ENCODE results near the gene LIN7C. TPM values are rescaled to one million over a fixed set of nuclear protein-coding genes. Genes with fewer than 3 reads are reported as not detected.
A peak's percentile ranks its signal among the peaks of the same experiment; 100 is the strongest.

LIN7C gene
- polyA plus RNA-seq, 2 of the 4 experiments (the other 2 are of a cell fraction) = 10.1 to 31.0 TPM

DNA sequence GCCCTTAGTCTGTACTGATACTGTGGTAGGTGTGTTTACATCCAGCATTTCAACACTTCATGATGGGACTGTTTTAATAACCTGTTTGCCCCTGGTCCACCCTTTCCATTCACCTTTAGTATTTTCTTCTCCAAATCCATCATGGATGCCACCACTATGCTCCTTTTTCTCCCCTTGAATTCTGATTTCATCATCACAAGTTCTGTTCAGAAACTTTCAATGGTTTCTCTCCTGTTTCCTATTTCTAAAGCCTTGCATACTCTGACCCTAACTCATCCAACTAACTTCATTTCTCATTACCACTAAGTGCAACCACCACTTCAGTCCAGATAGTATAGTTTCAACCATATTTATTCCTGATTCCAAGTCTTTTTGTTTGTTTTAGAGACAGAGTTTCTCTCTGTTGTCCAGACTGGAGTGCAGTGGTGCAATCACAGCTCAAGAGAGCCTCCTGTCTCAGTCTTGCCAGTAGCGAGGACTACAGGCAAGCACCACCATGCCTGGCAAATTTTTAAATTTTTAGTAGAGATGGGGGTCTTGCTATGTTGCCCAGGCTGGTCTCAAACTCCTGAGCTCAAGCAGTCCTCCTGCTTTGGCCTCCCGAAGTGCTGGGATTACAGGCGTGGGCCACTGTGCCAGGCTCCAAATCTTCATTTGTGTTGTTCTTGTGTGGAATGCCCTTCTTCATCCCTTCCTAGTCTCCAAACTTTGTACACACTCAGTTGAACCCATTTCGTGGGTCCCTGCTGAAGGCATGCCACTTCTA is 1.2 kb upstream of the LIN7C start:
- no peak for FAIRE-seq
- POLR2A ChIA-PET = no interaction called here
- CTCF ChIA-PET = interaction anchor here (1.1 kb wide), 1 partner anchor 12 kb away, joined by 3 read pairs; no protein-coding TSS in a partner anchor
- peaks cover 16% of the 10 kb centered on the region for H3K4me1 ChIP-seq
- no peak for ATAC-seq
- H3K4me2 ChIP-seq = peak overlapping the region; percentile 85
- H3K27ac ChIP-seq = peak overlapping the region; percentile 92; a peak in 5 of 6 replicates
- no peak for TF ChIP-seq RCOR1 (IDR thresholded peaks at IDR 0.05; ENCODE audit: low read depth, low read length)
- TF ChIP-seq, protein P1, sequence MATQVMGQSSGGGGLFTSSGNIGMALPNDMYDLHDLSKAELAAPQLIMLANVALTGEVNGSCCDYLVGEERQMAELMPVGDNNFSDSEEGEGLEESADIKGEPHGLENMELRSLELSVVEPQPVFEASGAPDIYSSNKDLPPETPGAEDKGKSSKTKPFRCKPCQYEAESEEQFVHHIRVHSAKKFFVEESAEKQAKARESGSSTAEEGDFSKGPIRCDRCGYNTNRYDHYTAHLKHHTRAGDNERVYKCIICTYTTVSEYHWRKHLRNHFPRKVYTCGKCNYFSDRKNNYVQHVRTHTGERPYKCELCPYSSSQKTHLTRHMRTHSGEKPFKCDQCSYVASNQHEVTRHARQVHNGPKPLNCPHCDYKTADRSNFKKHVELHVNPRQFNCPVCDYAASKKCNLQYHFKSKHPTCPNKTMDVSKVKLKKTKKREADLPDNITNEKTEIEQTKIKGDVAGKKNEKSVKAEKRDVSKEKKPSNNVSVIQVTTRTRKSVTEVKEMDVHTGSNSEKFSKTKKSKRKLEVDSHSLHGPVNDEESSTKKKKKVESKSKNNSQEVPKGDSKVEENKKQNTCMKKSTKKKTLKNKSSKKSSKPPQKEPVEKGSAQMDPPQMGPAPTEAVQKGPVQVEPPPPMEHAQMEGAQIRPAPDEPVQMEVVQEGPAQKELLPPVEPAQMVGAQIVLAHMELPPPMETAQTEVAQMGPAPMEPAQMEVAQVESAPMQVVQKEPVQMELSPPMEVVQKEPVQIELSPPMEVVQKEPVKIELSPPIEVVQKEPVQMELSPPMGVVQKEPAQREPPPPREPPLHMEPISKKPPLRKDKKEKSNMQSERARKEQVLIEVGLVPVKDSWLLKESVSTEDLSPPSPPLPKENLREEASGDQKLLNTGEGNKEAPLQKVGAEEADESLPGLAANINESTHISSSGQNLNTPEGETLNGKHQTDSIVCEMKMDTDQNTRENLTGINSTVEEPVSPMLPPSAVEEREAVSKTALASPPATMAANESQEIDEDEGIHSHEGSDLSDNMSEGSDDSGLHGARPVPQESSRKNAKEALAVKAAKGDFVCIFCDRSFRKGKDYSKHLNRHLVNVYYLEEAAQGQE (IDR thresholded peaks at IDR 0.05) = no peak
- TF ChIP-seq NR3C1 (IDR thresholded peaks at IDR 0.05) = no peak
- TF ChIP-seq, protein P2, sequence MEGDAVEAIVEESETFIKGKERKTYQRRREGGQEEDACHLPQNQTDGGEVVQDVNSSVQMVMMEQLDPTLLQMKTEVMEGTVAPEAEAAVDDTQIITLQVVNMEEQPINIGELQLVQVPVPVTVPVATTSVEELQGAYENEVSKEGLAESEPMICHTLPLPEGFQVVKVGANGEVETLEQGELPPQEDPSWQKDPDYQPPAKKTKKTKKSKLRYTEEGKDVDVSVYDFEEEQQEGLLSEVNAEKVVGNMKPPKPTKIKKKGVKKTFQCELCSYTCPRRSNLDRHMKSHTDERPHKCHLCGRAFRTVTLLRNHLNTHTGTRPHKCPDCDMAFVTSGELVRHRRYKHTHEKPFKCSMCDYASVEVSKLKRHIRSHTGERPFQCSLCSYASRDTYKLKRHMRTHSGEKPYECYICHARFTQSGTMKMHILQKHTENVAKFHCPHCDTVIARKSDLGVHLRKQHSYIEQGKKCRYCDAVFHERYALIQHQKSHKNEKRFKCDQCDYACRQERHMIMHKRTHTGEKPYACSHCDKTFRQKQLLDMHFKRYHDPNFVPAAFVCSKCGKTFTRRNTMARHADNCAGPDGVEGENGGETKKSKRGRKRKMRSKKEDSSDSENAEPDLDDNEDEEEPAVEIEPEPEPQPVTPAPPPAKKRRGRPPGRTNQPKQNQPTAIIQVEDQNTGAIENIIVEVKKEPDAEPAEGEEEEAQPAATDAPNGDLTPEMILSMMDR (IDR thresholded peaks at IDR 0.05) = no peak
- no peak for TF ChIP-seq MYC (IDR thresholded peaks at IDR 0.05; ENCODE audit: borderline replicate concordance, low read length)
- TF ChIP-seq TFCP2L1 (CRISPR knock-in tag; IDR thresholded peaks at IDR 0.05) = no peak
- TF ChIP-seq FOXS1 (CRISPR knock-in tag; IDR thresholded peaks at IDR 0.05) = no peak
- TF ChIP-seq ZNF302 (CRISPR knock-in tag; IDR thresholded peaks at IDR 0.05) = no peak
- no peak for TF ChIP-seq CBX8 (IDR thresholded peaks at IDR 0.05)
- TF ChIP-seq KDM5A (IDR thresholded peaks at IDR 0.05) = no peak
- no peak for TF ChIP-seq POLR2AphosphoS2 (conservative IDR thresholded peaks at IDR 0.05; ENCODE audit: low read length)
- no peak for TF ChIP-seq HOXB5 (CRISPR knock-in tag; IDR thresholded peaks at IDR 0.05)
- WGBS (ENCODE audit: missing lambda C conversion rate) = 92% methylated on average over 4 of the region's 4 CpGs
- no peak for DNase-seq (ENCODE audit: low read depth in 1 of 2, low spot score in 1 of 2)
- H3K9me3 ChIP-seq = no peaks in the 10 kb centered on the region
- peak overlapping the region; percentile 93 for H3K4me3 ChIP-seq

DNA sequence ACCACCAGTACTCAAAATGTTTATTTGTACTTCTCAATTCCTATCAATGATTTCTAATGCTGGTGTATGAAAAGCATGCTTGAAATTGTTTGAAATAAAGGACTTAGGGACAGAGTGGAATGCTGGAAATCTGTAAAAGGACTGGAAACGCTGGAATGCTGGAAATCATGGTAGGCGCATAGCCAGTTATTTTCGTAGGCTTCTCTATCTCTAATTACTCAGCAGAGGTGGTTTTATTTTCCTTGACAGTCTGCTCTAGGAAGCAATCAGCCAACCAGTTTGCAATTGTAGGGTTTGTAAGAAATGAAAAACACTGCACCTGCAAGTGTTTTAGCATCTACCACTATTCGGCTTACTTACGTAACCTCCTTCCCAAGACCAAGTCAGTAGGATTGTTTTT is 788 bp downstream of the LIN7C start:
- FAIRE-seq = no peak
- Histone ChIP-seq H3K27ac (peak overlapping the region; percentile 92), H3K9me3 (no peaks in the 10 kb centered on the region), H3K4me1 (peaks cover 16% of the 10 kb centered on the region), H3K4me2 (peak overlapping the region; percentile 97), H3K4me3 (peak overlapping the region; percentile 93)
- ATAC-seq = peak in 1 of 2 experiments; percentile 14; a peak in 4 of 6 replicates
- 12% methylated on average over 5 of the region's 5 CpGs for WGBS (ENCODE audit: missing lambda C conversion rate)
- CTCF ChIA-PET = no interaction called here
- POLR2A ChIA-PET = no interaction called here
- no peak for DNase-seq (ENCODE audit: low read depth in 1 of 2, low spot score in 1 of 2)
- TF ChIP-seq RFX5 (IDR thresholded peaks at IDR 0.05) (no peak), JUN (IDR thresholded peaks at IDR 0.05) (no peak)

DNA sequence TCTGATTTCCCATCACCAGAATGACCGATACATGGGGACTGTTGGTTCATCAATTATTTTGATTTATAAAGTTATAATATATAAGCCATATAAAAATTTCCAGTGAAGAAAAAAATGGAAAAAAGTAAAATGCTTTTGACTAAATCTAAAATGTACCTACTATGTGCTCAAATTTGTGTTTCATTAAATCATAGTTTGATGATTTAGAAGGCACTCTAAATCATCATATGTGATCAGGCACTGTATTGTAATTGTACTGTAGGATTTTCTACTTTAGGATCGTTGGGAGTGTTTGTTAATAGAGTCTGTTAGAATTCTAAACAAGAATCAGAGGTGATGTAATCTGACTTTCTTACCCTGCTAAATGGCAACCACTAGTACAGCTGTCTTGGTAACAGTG is 2.4 kb downstream of the LIN7C start:
- ChIA-PET CTCF (interaction anchor here (0.8 kb wide), 1 partner anchor 320 kb away, joined by 3 read pairs; no protein-coding TSS in a partner anchor), POLR2A (no interaction called here)
- ATAC-seq (no peak), FAIRE-seq (no peak), DNase-seq (ENCODE audit: low read depth in 1 of 2, low spot score in 1 of 2) (no peak)
- Histone ChIP-seq H3K9me3 (no peaks in the 10 kb centered on the region), H3K4me3 (no peak overlapping the region), H3K27ac (no peak overlapping the region), H3K4me1 (peaks cover 18% of the 10 kb centered on the region), H3K4me2 (no peak overlapping the region)
- WGBS (ENCODE audit: missing lambda C conversion rate) = 83% methylated on average over 2 of the region's 2 CpGs
- TF ChIP-seq, protein P2 (IDR thresholded peaks at IDR 0.05) = no peak
- TF ChIP-seq CBX8 (IDR thresholded peaks at IDR 0.05) = no peak
- TF ChIP-seq RNF2 (IDR thresholded peaks at IDR 0.05; ENCODE audit: borderline replicate concordance, low read depth) = no peak
- TF ChIP-seq FOXS1 (CRISPR knock-in tag; IDR thresholded peaks at IDR 0.05) = no peak
- TF ChIP-seq CBX2 (IDR thresholded peaks at IDR 0.05; ENCODE audit: borderline replicate concordance, low read depth) = no peak
- TF ChIP-seq CEBPB (IDR thresholded peaks at IDR 0.05) = no peak
- TF ChIP-seq ZC3H11A (IDR thresholded peaks at IDR 0.05) = no peak
- TF ChIP-seq KDM5A (IDR thresholded peaks at IDR 0.05) = no peak
- no peak for TF ChIP-seq POLR2A (IDR thresholded peaks at IDR 0.05; ENCODE audit: low read length)
- TF ChIP-seq CHD4 (IDR thresholded peaks at IDR 0.05; ENCODE audit: borderline replicate concordance) = no peak
- TF ChIP-seq, protein P3, sequence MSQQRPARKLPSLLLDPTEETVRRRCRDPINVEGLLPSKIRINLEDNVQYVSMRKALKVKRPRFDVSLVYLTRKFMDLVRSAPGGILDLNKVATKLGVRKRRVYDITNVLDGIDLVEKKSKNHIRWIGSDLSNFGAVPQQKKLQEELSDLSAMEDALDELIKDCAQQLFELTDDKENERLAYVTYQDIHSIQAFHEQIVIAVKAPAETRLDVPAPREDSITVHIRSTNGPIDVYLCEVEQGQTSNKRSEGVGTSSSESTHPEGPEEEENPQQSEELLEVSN (IDR thresholded peaks at IDR 0.05; ENCODE audit: borderline replicate concordance, low read depth) = no peak
- TF ChIP-seq SMC3 (IDR thresholded peaks at IDR 0.05) = no peak
- TF ChIP-seq SREBF2 (IDR thresholded peaks at IDR 0.05) = no peak
- TF ChIP-seq, protein P4, sequence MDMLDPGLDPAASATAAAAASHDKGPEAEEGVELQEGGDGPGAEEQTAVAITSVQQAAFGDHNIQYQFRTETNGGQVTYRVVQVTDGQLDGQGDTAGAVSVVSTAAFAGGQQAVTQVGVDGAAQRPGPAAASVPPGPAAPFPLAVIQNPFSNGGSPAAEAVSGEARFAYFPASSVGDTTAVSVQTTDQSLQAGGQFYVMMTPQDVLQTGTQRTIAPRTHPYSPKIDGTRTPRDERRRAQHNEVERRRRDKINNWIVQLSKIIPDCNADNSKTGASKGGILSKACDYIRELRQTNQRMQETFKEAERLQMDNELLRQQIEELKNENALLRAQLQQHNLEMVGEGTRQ (IDR thresholded peaks at IDR 0.05) = no peak
- TF ChIP-seq FOSB (CRISPR knock-in tag; IDR thresholded peaks at IDR 0.05) = no peak
